PC-3 (cell line): ENCODE measurements around the gene TESK2. TPM values are rescaled to one million over a fixed set of nuclear protein-coding genes. Genes with fewer than 3 reads are reported as not detected.

Experiments used
- ATAC-seq: fragments of 200-7000 bp; cut with Tn5 transposase; 2 replicates; pipeline ENCODE4 v1.9.1; 2020; ENCODE audit warnings: mild to moderate bottlenecking, moderate library complexity
- BruUV-seq: library from RNA; stranded (reverse); fragments of 400-500 nt; replicated peaks from 2 replicates; lab custom pipeline; 2021; lab: Mats Ljungman, UMichigan
- CTCF ChIA-PET: fragments of 300-600 bp; sonication (Branson Sonifier 250); formaldehyde crosslinking; loops from one replicate; lab custom pipeline; 2022; ENCODE audit warnings: antibody characterized with exemption; lab: Charles Lee
- POLR2A ChIA-PET: fragments of 300-600 bp; sonication (Branson Sonifier 250); formaldehyde crosslinking; loops from one replicate; lab custom pipeline; 2022; ENCODE audit warnings: antibody characterized with exemption; ENCODE audit not compliant: unreplicated experiment; lab: Charles Lee
- DNase-seq: peaks from one replicate; pipeline ENCODE4 v3.0.0-alpha.2; 2015
- H2AFZ ChIP-seq: fragments of 300-600 bp; sonication (generic); 2 replicates; pipeline ENCODE4 v1.6.0; 2016; ENCODE audit warnings: antibody characterized with exemption, low read length
- H3F3A ChIP-seq: fragments of 300-600 bp; sonication (generic); one replicate; pipeline ENCODE4 v1.6.0; 2017; ENCODE audit warnings: antibody characterized with exemption, low read length, control low read depth, mild to moderate bottlenecking; ENCODE audit not compliant: unreplicated experiment
- H3K27ac ChIP-seq: fragments of 300-600 bp; sonication (generic); 2 replicates; pipeline ENCODE4 v1.5.1; 2016; ENCODE audit warnings: mild to moderate bottlenecking, low read length
- H3K27me3 ChIP-seq: fragments of 300-600 bp; sonication (generic); 2 replicates; pipeline ENCODE4 v1.6.1; 2016; ENCODE audit warnings: low read length, mixed read lengths
- H3K36me3 ChIP-seq: fragments of 300-600 bp; sonication (generic); 2 replicates; pipeline ENCODE4 v1.6.1; 2016; ENCODE audit warnings: low read depth, mixed run types, low read length, mixed read lengths
- H3K4me1 ChIP-seq: fragments of 300-600 bp; sonication (generic); 2 replicates; pipeline ENCODE4 v1.5.1; 2016; ENCODE audit warnings: low read length; ENCODE audit not compliant: insufficient read depth
- H3K4me2 ChIP-seq: fragments of 300-600 bp; sonication (generic); 2 replicates; pipeline ENCODE4 v1.6.0; 2016; ENCODE audit warnings: low read length
- H3K4me3 ChIP-seq: fragments of 300-600 bp; sonication (generic); 2 replicates; pipeline ENCODE4 v1.5.1; 2016; ENCODE audit warnings: mild to moderate bottlenecking, low read length, mixed read lengths
- H3K79me2 ChIP-seq: fragments of 300-600 bp; sonication (generic); 2 replicates; pipeline ENCODE4 v1.6.1; 2017; ENCODE audit warnings: low read length, mixed read lengths
- H3K9ac ChIP-seq: fragments of 300-600 bp; sonication (generic); 2 replicates; pipeline ENCODE4 v1.6.0; 2016; ENCODE audit warnings: mild to moderate bottlenecking, low read length
- H3K9me2 ChIP-seq: fragments of 300-600 bp; sonication (generic); replicated peaks from 2 replicates; pipeline ENCODE4 v1.6.1; 2016; ENCODE audit warnings: mixed run types, low read length, mixed read lengths
- H3K9me3 ChIP-seq: fragments of 300-600 bp; sonication (generic); 2 replicates; pipeline ENCODE4 v1.6.1; 2016; ENCODE audit warnings: low read length, mixed read lengths
- H4K20me1 ChIP-seq: fragments of 300-600 bp; sonication (generic); 2 replicates; pipeline ENCODE4 v1.6.1; 2016; ENCODE audit warnings: low read length, mixed read lengths
- EZH2 ChIP-seq: fragments of 300-600 bp; sonication (generic); IDR thresholded peaks from one replicate; pipeline ENCODE4 v1.6.1; 2017; ENCODE audit warnings: antibody characterized with exemption, mild to moderate bottlenecking, low read length; ENCODE audit not compliant: unreplicated experiment
- EZH2phosphoT487 ChIP-seq: fragments of 300-600 bp; sonication (generic); IDR thresholded peaks from 2 replicates; pipeline ENCODE4 v1.6.1; 2018; ENCODE audit warnings: mild to moderate bottlenecking, antibody characterized with exemption, low read length, borderline replicate concordance
- intact Hi-C: fragments of 100-400 bp; cut with micrococcal nuclease; formaldehyde crosslinking; loops from 2 replicates; pipeline ENCODE4 v1.9.0; 2023
- total RNA-seq: library from RNA; depleted of rRNA; stranded (reverse); fragments of >200 nt; gene quantifications from 2 replicates; pipeline ENCODE4 v1.2.3, GENCODE V29; 2014
- TF ChIP-seq, protein P1 (sequence below): fragments of 300-600 bp; sonication (generic); conservative IDR thresholded peaks from 2 replicates; pipeline ENCODE4 v1.5.1; 2017; ENCODE audit warnings: antibody characterized with exemption, low read depth, mild to moderate bottlenecking, low read length

TESK2 gene
- total RNA-seq, 1 experiment from 2014 or later: 6.0 TPM

DNA sequence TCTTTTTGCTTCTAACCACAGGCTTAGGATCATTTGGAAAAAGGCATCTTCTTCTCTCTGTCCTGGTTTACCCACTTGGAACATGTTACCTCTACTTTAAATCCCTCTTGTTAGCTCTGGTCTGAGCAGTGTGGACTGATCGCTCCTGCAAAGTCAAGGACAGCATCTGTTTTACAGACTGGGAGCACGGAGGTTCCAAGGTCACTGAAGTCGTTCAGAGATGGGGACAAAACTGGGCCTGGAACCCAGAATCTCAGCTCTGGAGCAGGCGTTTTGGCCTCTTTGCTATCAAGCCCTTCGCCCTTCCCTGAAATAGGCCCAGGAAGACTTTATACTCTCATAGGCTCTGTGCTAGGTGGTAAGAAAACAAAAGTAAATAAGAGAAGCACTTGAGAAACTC is 139.5 kb downstream of the TESK2 start:
- Histone ChIP-seq H3K4me3 (no peak overlapping the region), H3K9ac (no peak overlapping the region), H2AFZ (no peak overlapping the region), H3K36me3 (no peaks in the 10 kb centered on the region), H3F3A (peaks cover 3% of the 10 kb centered on the region), H3K9me3 (no peaks in the 10 kb centered on the region), H4K20me1 (no peaks in the 10 kb centered on the region), H3K9me2 (no peaks in the 10 kb centered on the region), H3K79me2 (no peaks in the 10 kb centered on the region), H3K4me1 (peaks cover 27% of the 10 kb centered on the region), H3K27ac (no peak overlapping the region), H3K27me3 (no peaks in the 10 kb centered on the region), H3K4me2 (no peak overlapping the region)
- no TSS peak for BruUV-seq
- DNase-seq (no peak), ATAC-seq (no peak)
- CTCF ChIA-PET: no interaction called here
- no peak for TF ChIP-seq EZH2phosphoT487
- TF ChIP-seq, protein P1, sequence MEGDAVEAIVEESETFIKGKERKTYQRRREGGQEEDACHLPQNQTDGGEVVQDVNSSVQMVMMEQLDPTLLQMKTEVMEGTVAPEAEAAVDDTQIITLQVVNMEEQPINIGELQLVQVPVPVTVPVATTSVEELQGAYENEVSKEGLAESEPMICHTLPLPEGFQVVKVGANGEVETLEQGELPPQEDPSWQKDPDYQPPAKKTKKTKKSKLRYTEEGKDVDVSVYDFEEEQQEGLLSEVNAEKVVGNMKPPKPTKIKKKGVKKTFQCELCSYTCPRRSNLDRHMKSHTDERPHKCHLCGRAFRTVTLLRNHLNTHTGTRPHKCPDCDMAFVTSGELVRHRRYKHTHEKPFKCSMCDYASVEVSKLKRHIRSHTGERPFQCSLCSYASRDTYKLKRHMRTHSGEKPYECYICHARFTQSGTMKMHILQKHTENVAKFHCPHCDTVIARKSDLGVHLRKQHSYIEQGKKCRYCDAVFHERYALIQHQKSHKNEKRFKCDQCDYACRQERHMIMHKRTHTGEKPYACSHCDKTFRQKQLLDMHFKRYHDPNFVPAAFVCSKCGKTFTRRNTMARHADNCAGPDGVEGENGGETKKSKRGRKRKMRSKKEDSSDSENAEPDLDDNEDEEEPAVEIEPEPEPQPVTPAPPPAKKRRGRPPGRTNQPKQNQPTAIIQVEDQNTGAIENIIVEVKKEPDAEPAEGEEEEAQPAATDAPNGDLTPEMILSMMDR: no peak
- no peak for TF ChIP-seq EZH2
- intact Hi-C loops: no loop called here
- POLR2A ChIA-PET: interaction anchor here (0.5 to 0.7 kb wide), 2 partner anchors 11 to 48 kb away, joined by 4 to 8 read pairs; partner anchors contain the start of genes MUTYH and TOE1

DNA sequence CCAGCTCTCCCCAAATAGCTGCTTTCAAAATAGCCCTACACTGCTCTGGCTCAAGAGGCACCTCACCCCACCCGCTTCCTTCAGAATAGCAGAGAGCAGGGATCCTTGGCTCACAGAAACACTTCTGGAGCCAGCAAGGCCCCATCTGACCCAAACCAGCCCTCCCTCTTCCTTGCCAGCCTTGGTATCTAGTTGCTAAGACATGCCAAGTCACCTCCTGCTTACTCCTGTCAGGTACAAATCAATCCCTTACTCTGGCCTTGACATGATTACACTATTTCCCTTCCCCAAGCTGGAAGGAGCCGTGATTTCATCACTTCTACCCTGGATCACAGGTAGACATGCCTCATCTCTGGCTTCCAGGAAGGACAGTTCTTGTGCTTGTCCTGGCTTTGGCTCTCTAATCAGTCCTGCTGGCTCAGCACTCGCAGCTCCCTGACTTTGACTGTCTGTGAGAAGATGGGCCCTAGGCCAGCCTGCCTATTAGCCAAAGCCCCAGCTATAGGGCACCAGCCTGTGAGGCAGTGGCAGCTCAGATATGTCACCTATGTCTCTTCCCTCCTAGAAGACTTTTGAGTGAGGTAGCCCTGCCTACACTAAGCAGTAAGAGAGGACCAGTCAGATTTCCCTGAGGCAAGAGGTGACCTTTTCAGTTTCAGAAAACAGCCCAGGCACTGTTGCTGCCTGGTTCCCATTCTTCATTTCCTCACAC is 141.8 kb downstream of the TESK2 start:
- no peaks in the 10 kb centered on the region for H3K9me2 ChIP-seq
- H3K79me2 ChIP-seq: no peaks in the 10 kb centered on the region
- no peak overlapping the region for H3K4me3 ChIP-seq
- intact Hi-C loops: no loop called here
- ATAC-seq: no peak
- H3K9ac ChIP-seq: no peak overlapping the region
- H3K9me3 ChIP-seq: no peaks in the 10 kb centered on the region
- H3K36me3 ChIP-seq: peaks cover 9% of the 10 kb centered on the region
- H4K20me1 ChIP-seq: no peaks in the 10 kb centered on the region
- TF ChIP-seq EZH2: no peak
- TF ChIP-seq, protein P1: no peak
- no peak for TF ChIP-seq EZH2phosphoT487
- no peaks in the 10 kb centered on the region for H3K27me3 ChIP-seq
- H3F3A ChIP-seq: no peaks in the 10 kb centered on the region
- POLR2A ChIA-PET: interaction anchor here (0.6 kb wide), 1 partner anchor 46 kb away, joined by 19 read pairs; no protein-coding TSS in a partner anchor
- no TSS peak for BruUV-seq
- no peak overlapping the region for H2AFZ ChIP-seq
- peaks cover 13% of the 10 kb centered on the region for H3K4me1 ChIP-seq
- H3K4me2 ChIP-seq: no peak overlapping the region
- no peak for DNase-seq
- H3K27ac ChIP-seq: no peak overlapping the region
- CTCF ChIA-PET: no interaction called here

DNA sequence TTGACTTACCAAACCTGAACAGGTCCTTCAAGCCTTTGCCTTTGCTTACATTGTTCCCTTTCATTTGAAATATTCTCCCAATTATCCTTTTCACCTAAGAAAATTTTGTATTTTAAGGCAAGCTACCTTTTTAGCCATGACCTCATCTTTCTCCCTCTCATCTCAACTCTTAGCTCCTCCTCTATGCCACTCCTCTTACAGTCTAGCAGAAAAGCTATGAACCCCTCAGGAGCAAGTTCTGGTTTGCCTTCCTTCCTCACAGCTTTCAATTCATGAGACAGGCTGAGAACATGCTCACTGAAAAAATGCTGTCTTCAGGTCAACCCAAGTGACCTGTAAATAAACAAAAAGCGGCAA is 142.4 kb downstream of the TESK2 start:
- intact Hi-C loops: no loop called here
- no peaks in the 10 kb centered on the region for H3K27me3 ChIP-seq
- no TSS peak for BruUV-seq
- ATAC-seq: no peak
- POLR2A ChIA-PET: interaction anchor here (0.6 kb wide), 3 partner anchors 45 to 1002 kb away, joined by 3 to 19 read pairs (median 12); no protein-coding TSS in a partner anchor
- H3K4me2 ChIP-seq: no peak overlapping the region
- H3K4me1 ChIP-seq: peaks cover 13% of the 10 kb centered on the region
- H4K20me1 ChIP-seq: 0 out of 2 replicates have a peak, but pooled peaks cover 2% of the 10 kb centered on the region
- H3K9ac ChIP-seq: no peak overlapping the region
- no peak overlapping the region for H3K27ac ChIP-seq
- no peaks in the 10 kb centered on the region for H3K79me2 ChIP-seq
- peaks cover 14% of the 10 kb centered on the region for H3K36me3 ChIP-seq
- no peak overlapping the region for H3K4me3 ChIP-seq
- no peaks in the 10 kb centered on the region for H3K9me2 ChIP-seq
- no peaks in the 10 kb centered on the region for H3K9me3 ChIP-seq
- H3F3A ChIP-seq: no peaks in the 10 kb centered on the region
- no peak overlapping the region for H2AFZ ChIP-seq
- DNase-seq: no peak
- CTCF ChIA-PET: no interaction called here
- TF ChIP-seq EZH2 (no peak), EZH2phosphoT487 (no peak)
- TF ChIP-seq, protein P1: no peak
